Activated T-helper 1 cell treated with anti-CD3 and anti-CD28 coated beads, Interleukin-12 subunit alpha, Interleukin-12 subunit beta, Interleukin-2, Interleukin-4 antibody, amounts not matched to agents 30 ng/mL and 10 ng/mL and 1 ng/mL, durations not matched to agents 14 hours and 24 hours and 36 hours (primary cell): Measurements from ENCODE around the gene IRF5. TPM values are rescaled to one million over a fixed set of nuclear protein-coding genes. Genes with fewer than 3 reads are reported as not detected.

Source experiments
- DNase-seq: peaks from one replicate; pipeline ENCODE4 v3.0.0; 2021; ENCODE audit warnings: low spot score
- H3K27ac Mint-ChIP-seq: one replicate; pipeline ENCODE4 v1.8.0; 2021; ENCODE audit warnings: mild to moderate bottlenecking, mixed read lengths
- H3K27me3 Mint-ChIP-seq: one replicate; pipeline ENCODE4 v1.8.0; 2022; ENCODE audit warnings: mild to moderate bottlenecking, moderate library complexity, mixed read lengths; ENCODE audit not compliant: insufficient read depth
- H3K36me3 Mint-ChIP-seq: one replicate; pipeline ENCODE4 v1.8.0; 2021; ENCODE audit warnings: low read depth, mixed read lengths
- H3K4me1 Mint-ChIP-seq: one replicate; pipeline ENCODE4 v1.8.0; 2021; ENCODE audit warnings: low read depth, mixed read lengths
- H3K4me3 Mint-ChIP-seq: one replicate; pipeline ENCODE4 v1.8.0; 2021; ENCODE audit warnings: mild to moderate bottlenecking, moderate library complexity, mixed read lengths
- H3K9me3 Mint-ChIP-seq: one replicate; pipeline ENCODE4 v1.8.0; 2021; ENCODE audit warnings: mixed read lengths
- intact Hi-C: fragments of 100-400 bp; cut with micrococcal nuclease; formaldehyde crosslinking; loops from one replicate; pipeline ENCODE4 v1.15.1; 2024
- total RNA-seq: library from RNA; stranded (reverse); gene quantifications from 2 replicates; pipeline ENCODE4 v1.2.3, GENCODE V29; 2022

IRF5 gene
- total RNA-seq, 1 donor from 2014 or later, result 19.8 TPM

DNA sequence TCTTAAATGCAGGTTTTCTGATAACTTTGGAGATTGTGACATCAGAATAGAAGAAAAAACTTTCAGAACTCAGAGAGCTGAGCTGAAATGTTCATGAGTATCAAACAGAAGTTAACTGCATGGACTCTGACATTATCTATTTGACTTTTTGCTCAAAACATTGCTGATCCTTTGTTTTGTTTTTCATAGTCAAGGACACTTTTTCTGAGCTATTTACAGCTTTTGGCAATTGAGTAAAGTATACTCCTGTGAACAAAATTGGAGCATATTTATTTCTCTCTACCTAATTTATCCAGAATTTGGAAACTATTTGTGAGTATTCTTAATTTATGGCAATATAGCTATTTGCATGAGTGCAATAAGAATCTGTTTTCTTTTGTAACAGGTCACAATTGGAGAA, 38.3 kb upstream of the IRF5 start:
- Mint-ChIP-seq H3K36me3 (no peaks in the 10 kb centered on the region), H3K27me3 (peaks cover 18% of the 10 kb centered on the region), H3K4me3 (no peak overlapping the region), H3K4me1 (no peaks in the 10 kb centered on the region), H3K9me3 (peaks cover 10% of the 10 kb centered on the region), H3K27ac (no peak overlapping the region)
- intact Hi-C loops, result no loop called here
- no peak for DNase-seq

DNA sequence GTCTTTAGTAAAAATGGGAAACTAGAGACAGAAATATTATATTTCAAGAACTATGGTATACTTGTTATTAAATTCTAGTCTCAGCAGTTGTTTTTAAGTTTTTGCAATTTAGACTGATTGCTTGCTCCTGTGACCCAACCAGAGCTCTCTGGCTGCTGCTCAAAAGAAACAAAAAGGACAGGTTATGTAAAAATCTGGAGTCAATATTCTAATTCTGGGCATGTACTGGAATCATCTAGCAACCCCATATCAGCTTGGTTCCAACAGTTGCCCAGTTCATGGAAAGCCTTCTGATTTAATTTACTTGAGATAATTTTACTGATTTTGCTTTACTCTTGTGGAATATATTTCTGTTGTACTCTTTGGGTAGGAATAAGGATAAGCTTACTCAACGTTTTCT, 37.5 kb upstream of the IRF5 start:
- Mint-ChIP-seq H3K4me1 (no peaks in the 10 kb centered on the region), H3K9me3 (peaks cover 10% of the 10 kb centered on the region), H3K27ac (no peak overlapping the region), H3K36me3 (no peaks in the 10 kb centered on the region), H3K27me3 (peaks cover 18% of the 10 kb centered on the region), H3K4me3 (no peak overlapping the region)
- intact Hi-C loops, result no loop called here
- no peak for DNase-seq

GRCh38 chr7:128902761-128903585, 34.8 kb upstream of the IRF5 start:
- no peak overlapping the region for H3K4me3 Mint-ChIP-seq
- H3K27me3 Mint-ChIP-seq, result peaks cover 21% of the 10 kb centered on the region
- H3K4me1 Mint-ChIP-seq, result no peaks in the 10 kb centered on the region
- intact Hi-C loops, result no loop called here
- H3K9me3 Mint-ChIP-seq, result peaks cover 10% of the 10 kb centered on the region
- DNase-seq, result no peak
- H3K36me3 Mint-ChIP-seq, result no peaks in the 10 kb centered on the region
- no peak overlapping the region for H3K27ac Mint-ChIP-seq

GRCh38 chr7:128903621-128904361, 33.9 kb upstream of the IRF5 start:
- intact Hi-C loops, result loop anchor here (1.0 kb wide), 2 partner anchors 188 to 307 kb away; no protein-coding TSS in a partner anchor
- Mint-ChIP-seq H3K27me3 (peaks cover 23% of the 10 kb centered on the region), H3K4me3 (no peak overlapping the region), H3K9me3 (peaks cover 6% of the 10 kb centered on the region), H3K36me3 (no peaks in the 10 kb centered on the region), H3K27ac (no peak overlapping the region), H3K4me1 (no peaks in the 10 kb centered on the region)
- no peak for DNase-seq

DNA sequence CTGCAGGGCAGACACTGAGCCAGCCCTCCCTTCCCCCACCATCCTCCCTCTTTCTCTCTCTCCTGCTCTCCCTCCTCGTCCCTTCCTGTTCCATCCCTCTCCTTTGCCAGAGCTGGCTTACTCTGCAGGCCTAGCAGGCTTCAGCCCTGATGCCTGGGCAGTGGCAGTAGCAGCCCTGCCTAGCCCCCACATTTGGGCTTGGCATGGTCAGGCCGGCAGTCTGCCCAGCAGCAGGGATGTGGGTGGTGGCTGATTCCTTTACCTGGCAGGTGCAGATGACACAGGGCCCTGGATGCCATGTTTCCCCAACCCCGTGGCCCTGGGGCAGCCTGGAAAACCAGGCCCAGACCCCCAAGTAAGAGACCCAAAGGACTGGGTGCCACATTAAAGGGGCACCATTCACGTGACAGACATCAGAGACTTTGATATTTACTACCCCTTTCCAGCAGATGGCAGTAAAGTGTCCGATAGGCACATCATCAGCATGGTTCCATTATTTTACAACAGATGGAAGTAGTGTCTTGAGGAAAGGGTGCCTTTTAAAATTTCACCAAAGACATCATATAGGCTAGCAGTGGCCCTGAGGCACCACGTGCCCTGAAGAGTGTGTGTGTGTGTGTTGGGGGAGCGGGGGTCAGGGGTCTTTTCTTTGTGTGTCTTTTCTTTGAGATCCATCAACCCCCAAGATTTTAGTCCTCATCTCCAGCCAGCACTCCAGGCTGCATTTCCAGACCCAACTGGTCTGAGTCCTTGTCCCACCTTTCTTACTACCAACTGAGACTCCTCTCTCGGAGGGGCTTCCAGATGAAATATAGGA, 33.1 kb upstream of the IRF5 start:
- peaks cover 30% of the 10 kb centered on the region for H3K27me3 Mint-ChIP-seq
- no peaks in the 10 kb centered on the region for H3K36me3 Mint-ChIP-seq
- intact Hi-C loops, result loop anchor here (1.0 kb wide), 2 partner anchors 187 to 306 kb away; no protein-coding TSS in a partner anchor
- peaks cover 2% of the 10 kb centered on the region for H3K9me3 Mint-ChIP-seq
- no peak overlapping the region for H3K27ac Mint-ChIP-seq
- H3K4me1 Mint-ChIP-seq, result no peaks in the 10 kb centered on the region
- no peak for DNase-seq
- no peak overlapping the region for H3K4me3 Mint-ChIP-seq

DNA sequence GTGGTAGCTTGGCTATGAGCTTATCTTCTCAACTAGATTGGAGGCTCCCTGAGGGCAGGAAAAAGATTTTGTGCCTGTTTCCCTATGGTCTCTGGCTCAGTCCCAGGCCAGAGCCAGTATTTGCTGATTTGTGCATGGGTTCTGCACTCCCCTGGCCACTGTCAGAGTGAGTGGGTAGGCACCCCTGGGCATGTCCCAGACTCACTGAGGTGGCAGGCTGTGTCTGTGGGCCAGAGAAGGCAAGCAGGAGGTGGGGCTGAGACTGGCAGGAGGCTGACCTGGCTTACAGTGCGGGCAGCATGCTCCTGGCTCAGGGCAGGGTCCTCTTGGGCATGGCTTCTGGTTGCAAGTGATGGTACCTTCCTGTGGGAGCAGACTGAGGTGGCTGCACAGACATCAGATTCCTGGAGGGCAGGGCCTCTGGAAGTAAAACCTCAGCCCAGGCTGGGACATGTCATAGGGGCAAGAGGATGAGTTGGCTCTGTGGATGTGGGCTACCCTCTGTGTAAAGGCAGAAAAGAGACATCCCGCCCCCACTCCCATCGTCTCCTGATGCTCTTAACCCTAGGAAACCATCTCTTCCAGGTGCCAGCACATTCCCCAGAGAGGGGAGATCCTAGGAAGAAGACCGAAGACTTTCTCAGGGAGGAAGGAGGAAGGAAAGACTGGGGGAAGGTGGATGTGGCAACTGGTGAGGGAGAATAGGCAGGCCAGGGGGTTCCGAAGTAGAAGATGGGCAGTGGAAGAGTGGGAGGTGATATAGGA, 31.5 kb upstream of the IRF5 start:
- H3K4me3 Mint-ChIP-seq, result no peak overlapping the region
- no peak overlapping the region for H3K27ac Mint-ChIP-seq
- no peak for DNase-seq
- no peaks in the 10 kb centered on the region for H3K36me3 Mint-ChIP-seq
- H3K4me1 Mint-ChIP-seq, result no peaks in the 10 kb centered on the region
- intact Hi-C loops, result no loop called here
- no peaks in the 10 kb centered on the region for H3K9me3 Mint-ChIP-seq
- H3K27me3 Mint-ChIP-seq, result peaks cover 40% of the 10 kb centered on the region

- H3K9me3 Mint-ChIP-seq, result no peaks in the 10 kb centered on the region
- peaks cover 47% of the 10 kb centered on the region for H3K27me3 Mint-ChIP-seq
- no peak overlapping the region for H3K4me3 Mint-ChIP-seq
- intact Hi-C loops, result no loop called here
- H3K27ac Mint-ChIP-seq, result no peak overlapping the region
- no peak for DNase-seq
- no peaks in the 10 kb centered on the region for H3K36me3 Mint-ChIP-seq
- H3K4me1 Mint-ChIP-seq, result no peaks in the 10 kb centered on the region
These were observed 30.8 kb upstream of the IRF5 start for GRCh38 chr7:128906766-128907559.

GRCh38 chr7:128908750-128909624, 28.7 kb upstream of the IRF5 start:
- peaks cover 45% of the 10 kb centered on the region for H3K27me3 Mint-ChIP-seq
- no peak for DNase-seq
- H3K9me3 Mint-ChIP-seq, result no peaks in the 10 kb centered on the region
- H3K27ac Mint-ChIP-seq, result no peak overlapping the region
- intact Hi-C loops, result no loop called here
- H3K4me1 Mint-ChIP-seq, result no peaks in the 10 kb centered on the region
- no peak overlapping the region for H3K4me3 Mint-ChIP-seq
- H3K36me3 Mint-ChIP-seq, result no peaks in the 10 kb centered on the region

DNA sequence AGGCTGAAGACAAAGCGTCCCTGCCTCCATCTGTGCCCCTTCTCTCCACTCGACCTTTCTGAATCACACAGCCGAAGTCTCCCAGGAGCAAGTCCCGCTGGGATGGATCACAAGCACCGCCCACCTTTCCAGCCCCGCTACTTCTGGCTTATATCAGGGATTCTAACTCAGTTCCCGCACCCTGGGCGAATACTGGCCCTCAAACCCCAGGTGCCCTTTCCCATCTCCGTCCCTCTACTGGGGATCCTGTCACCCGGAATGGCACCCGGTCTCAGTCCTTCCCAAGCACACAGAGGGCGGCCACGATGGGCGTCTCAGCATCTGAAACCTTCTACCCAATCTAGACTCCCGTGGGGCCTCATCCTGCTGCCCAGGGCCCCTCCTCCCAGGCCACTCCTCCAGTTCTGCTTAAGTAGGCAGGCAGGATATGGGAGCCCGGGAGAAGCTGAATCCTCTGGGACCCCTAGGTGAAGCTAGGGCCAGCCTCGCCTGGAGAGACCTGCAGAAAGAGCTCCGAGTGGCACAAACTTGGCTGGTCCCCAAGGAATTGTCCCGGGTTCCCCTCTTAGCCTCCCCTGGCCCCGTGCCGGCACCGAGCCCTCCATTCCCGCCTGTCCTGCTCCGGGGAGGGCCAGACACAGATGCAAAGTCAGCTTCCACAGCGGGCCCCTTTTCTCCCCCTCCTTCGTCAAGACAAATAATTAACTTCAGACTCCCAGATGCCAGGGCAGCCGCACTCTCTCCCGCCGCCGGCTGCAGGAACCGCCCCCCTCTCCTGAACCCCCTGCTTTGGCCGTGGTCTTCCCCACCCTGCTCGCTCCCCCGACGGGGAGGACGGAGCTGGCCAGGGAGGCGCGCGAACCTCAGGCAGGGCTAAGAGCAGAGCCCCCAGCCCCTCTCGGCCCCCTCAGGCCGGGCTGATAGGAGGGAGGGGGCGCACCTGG, 27.8 kb upstream of the IRF5 start:
- intact Hi-C loops, result no loop called here
- Mint-ChIP-seq H3K9me3 (no peaks in the 10 kb centered on the region), H3K27ac (no peak overlapping the region), H3K4me1 (no peaks in the 10 kb centered on the region), H3K4me3 (no peak overlapping the region), H3K27me3 (peaks cover 52% of the 10 kb centered on the region), H3K36me3 (no peaks in the 10 kb centered on the region)
- DNase-seq, result no peak

GRCh38 chr7:128910569-128910945, 27.2 kb upstream of the IRF5 start, which contains the start of gene KCP:
Gene KCP (minus strand): TSS chr7:128910709. CDS start chr7:128910676, 33 bp downstream.
- H3K4me3 Mint-ChIP-seq, result no peak within 1 kb of the TSS
- DNase-seq, result no peak
- H3K9me3 Mint-ChIP-seq, result no peaks in the 10 kb centered on the region
- no peak within 1 kb of the TSS for H3K27ac Mint-ChIP-seq
- peaks cover 2% of the 10 kb centered on the region for H3K36me3 Mint-ChIP-seq
- peaks cover 51% of the 10 kb centered on the region for H3K27me3 Mint-ChIP-seq
- H3K4me1 Mint-ChIP-seq, result peaks cover 4% of the 10 kb centered on the region
- intact Hi-C loops, result no loop called here
